Glutamatergic neuron (in vitro differentiated cells): ENCODE results near the gene TSPAN5. TPM values are rescaled to one million over a fixed set of nuclear protein-coding genes. Genes with fewer than 3 reads are reported as not detected.

ENCODE experiments used
- DNase-seq: peaks from one replicate; pipeline ENCODE4 v3.0.0; 2022
- H3K27ac Mint-ChIP-seq: one replicate; pipeline ENCODE4 v1.8.0; 2020; ENCODE audit warnings: mild to moderate bottlenecking, mixed read lengths, inconsistent platforms; ENCODE audit not compliant: unreplicated experiment
- H3K27me3 Mint-ChIP-seq: one replicate; pipeline ENCODE4 v1.8.0; 2020; ENCODE audit warnings: mild to moderate bottlenecking, moderate library complexity, mixed read lengths, inconsistent platforms; ENCODE audit not compliant: unreplicated experiment
- H3K36me3 Mint-ChIP-seq: one replicate; pipeline ENCODE4 v1.8.0; 2020; ENCODE audit warnings: mild to moderate bottlenecking, mixed read lengths, inconsistent platforms; ENCODE audit not compliant: unreplicated experiment
- H3K4me1 Mint-ChIP-seq: one replicate; pipeline ENCODE4 v1.8.0; 2020; ENCODE audit warnings: mild to moderate bottlenecking, low read depth, mixed read lengths, inconsistent platforms; ENCODE audit not compliant: unreplicated experiment
- H3K4me3 Mint-ChIP-seq: one replicate; pipeline ENCODE4 v1.8.0; 2020; ENCODE audit warnings: mild to moderate bottlenecking, mixed read lengths, inconsistent platforms; ENCODE audit not compliant: unreplicated experiment
- H3K9me3 Mint-ChIP-seq: one replicate; pipeline ENCODE4 v1.8.0; 2020; ENCODE audit warnings: mild to moderate bottlenecking, moderate library complexity, mixed read lengths, inconsistent platforms; ENCODE audit not compliant: unreplicated experiment
- CTCF ChIP-seq: fragments of 200-600 bp; sonication (generic); IDR thresholded peaks from one replicate; pipeline ENCODE4 v1.5.0; 2021; ENCODE audit not compliant: partially characterized antibody, unreplicated experiment
- total RNA-seq: library from RNA; stranded (reverse); fragmentation: NEBNext Ultra II Directional; extraction: Animal tissue kit (Norgen Biotek cat#: 25700); gene quantifications from one replicate; pipeline ENCODE4 v1.2.1, GENCODE V29; 2021; ENCODE audit not compliant: unreplicated experiment

Gene TSPAN5
- total RNA-seq, 1 donor from 2014 or later: 40.5 TPM

DNA sequence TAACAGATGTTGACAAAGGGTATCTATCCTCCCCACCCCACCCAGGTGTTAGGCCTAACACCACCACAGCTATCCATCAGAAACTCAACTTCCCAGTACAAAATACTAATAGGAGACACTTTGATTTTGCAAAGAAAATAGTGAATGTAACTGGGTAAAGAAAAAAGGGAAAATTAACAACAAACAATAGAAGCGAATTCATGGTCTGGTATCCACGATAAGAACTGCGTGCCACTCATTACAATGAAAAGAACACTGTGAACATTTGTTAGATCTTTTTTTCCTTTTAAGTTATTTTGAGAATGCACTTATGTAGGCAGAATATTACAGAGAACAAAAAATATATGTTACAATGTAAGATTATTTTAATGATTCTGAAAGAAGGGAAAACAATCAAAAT, 12.0 kb downstream of the TSPAN5 start:
- Mint-ChIP-seq H3K4me3 (no peak overlapping the region), H3K36me3 (peaks cover 15% of the 10 kb centered on the region), H3K27me3 (no peaks in the 10 kb centered on the region), H3K27ac (no peak overlapping the region), H3K9me3 (peaks cover 4% of the 10 kb centered on the region), H3K4me1 (peaks cover 14% of the 10 kb centered on the region)
- no peak for DNase-seq
- TF ChIP-seq CTCF: no peak

DNA sequence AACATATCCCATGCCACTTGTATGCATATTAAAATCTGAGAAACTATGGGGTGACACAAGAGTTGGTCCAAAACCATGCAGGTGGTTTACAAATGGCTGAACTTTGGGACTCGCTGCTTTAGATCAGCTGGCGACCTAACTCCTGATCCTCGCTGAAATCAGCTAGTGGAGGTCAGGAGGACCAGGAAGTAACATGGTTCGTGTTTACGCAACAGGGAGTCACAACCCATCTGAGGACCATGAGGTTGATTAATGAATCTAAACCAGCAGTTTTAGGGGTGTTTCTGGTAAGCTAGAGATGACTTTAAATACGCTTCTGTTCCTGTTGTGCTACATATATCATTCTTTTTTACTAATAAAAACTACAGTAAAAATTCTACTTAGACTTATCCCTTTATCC, 12.9 kb downstream of the TSPAN5 start:
- no peaks in the 10 kb centered on the region for H3K27me3 Mint-ChIP-seq
- peaks cover 14% of the 10 kb centered on the region for H3K4me1 Mint-ChIP-seq
- no peak for DNase-seq
- TF ChIP-seq CTCF: no peak
- no peak overlapping the region for H3K4me3 Mint-ChIP-seq
- H3K27ac Mint-ChIP-seq: no peak overlapping the region
- peaks cover 6% of the 10 kb centered on the region for H3K36me3 Mint-ChIP-seq
- H3K9me3 Mint-ChIP-seq: peaks cover under 1% of the 10 kb centered on the region

DNA sequence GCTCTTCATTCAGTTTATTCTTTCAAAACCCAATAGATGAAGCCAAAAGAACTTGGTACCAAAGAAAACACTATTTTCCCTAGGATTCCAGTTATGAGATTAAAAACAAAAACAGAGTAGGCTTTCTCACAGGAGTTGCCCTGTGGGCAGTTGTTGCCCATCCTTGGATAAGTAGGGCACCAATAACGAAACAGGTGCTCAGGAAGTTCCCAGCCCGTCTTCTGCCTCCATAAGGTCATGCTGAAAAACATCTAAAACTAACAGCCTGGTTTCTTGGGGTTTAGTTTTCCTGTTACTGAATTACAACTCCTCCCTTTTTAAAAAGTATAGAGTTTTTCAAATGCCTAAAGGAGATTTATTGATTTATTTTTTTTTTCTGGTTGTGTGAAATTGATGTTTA, 14.7 kb downstream of the TSPAN5 start:
- Mint-ChIP-seq H3K4me3 (no peak overlapping the region), H3K4me1 (peaks cover 14% of the 10 kb centered on the region), H3K36me3 (no peaks in the 10 kb centered on the region), H3K9me3 (no peaks in the 10 kb centered on the region), H3K27ac (no peak overlapping the region), H3K27me3 (no peaks in the 10 kb centered on the region)
- no peak for DNase-seq
- no peak for TF ChIP-seq CTCF

- Mint-ChIP-seq H3K27ac (no peak overlapping the region), H3K4me3 (no peak overlapping the region)
Measured at GRCh38 chr4:98642991-98643426, 15.4 kb downstream of the TSPAN5 start.

More at GRCh38 chr4:98642991-98643426, 15.4 kb downstream of the TSPAN5 start:
- no peak for TF ChIP-seq CTCF
- no peaks in the 10 kb centered on the region for H3K9me3 Mint-ChIP-seq
- no peaks in the 10 kb centered on the region for H3K36me3 Mint-ChIP-seq
- peaks cover 15% of the 10 kb centered on the region for H3K4me1 Mint-ChIP-seq
- no peaks in the 10 kb centered on the region for H3K27me3 Mint-ChIP-seq
- no peak for DNase-seq
